22Rv1 (cell line): ENCODE data around the gene ATP5IF1.

Source experiments
- CTCF ChIP-seq: fragments of 450-650 bp; IDR thresholded peaks from 2 replicates; pipeline ENCODE4 v1.5.1; 2017; ENCODE audit warnings: mild to moderate bottlenecking
- ZFX ChIP-seq: fragments of 450-650 bp; IDR thresholded peaks from 2 replicates; pipeline ENCODE4 v1.6.1; 2017; ENCODE audit warnings: antibody characterized with exemption, borderline replicate concordance

GRCh38 chr1:28280501-28280900, 44.6 kb downstream of the ATP5IF1 start:
- TF ChIP-seq CTCF (no peak), ZFX (no peak)
